GM19240 (cell line): ENCODE measurements around the gene PALLD.
"Not testable (repeated sequence)": the region's sequence is repeated elsewhere in the genome, so short reads cannot be mapped to it uniquely, and the experiment has no call there.

ENCODE experiments used
- DNase-seq: peaks from one replicate; pipeline ENCODE4 v3.0.0; 2011; ENCODE audit warnings: low spot score; ENCODE audit not compliant: insufficient read length

PALLD gene

GRCh38 chr4:168496834-168497233, at the start of gene PALLD:
Gene PALLD, plus strand, starts transcription at chr4:168497052.
- no peak for DNase-seq

- not testable (repeated sequence) for DNase-seq
Measured at GRCh38 chr4:168449063-168449462, 47.8 kb upstream of the PALLD start.

GRCh38 chr4:168449719-168450452, 47.0 kb upstream of the PALLD start:
- no peak for DNase-seq

GRCh38 chr4:168451331-168451730, 45.5 kb upstream of the PALLD start:
- no peak for DNase-seq

DNA sequence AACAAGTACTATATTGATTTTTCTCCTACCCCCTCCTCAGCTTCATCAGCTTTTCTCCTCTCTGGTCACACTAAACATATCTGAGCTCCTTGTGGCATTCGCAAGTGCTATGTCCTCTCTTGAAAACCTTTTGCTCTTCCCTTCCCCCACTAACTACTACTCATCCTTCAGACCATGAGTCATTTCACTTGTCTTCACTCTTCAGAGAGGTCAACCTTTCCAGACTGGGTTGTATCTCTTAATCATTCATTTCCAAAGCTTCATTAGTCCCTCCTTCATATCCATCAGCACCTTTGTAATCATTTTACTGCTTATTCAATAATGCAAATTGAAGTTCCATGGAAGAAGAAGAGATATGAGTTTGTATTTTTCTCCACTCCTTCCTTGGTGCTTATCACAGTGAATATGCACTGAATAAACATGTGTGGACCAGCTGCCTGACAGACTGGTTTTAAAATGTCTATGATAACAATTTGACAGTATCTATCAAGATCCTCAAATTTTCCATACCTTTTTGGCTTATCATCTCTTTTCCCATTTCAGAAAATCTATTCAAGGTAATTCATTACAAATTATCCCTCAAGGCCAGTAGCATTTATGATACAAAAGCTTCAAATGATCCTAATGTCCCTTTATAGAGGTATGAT, 45.0 kb upstream of the PALLD start:
- DNase-seq = no peak

DNA sequence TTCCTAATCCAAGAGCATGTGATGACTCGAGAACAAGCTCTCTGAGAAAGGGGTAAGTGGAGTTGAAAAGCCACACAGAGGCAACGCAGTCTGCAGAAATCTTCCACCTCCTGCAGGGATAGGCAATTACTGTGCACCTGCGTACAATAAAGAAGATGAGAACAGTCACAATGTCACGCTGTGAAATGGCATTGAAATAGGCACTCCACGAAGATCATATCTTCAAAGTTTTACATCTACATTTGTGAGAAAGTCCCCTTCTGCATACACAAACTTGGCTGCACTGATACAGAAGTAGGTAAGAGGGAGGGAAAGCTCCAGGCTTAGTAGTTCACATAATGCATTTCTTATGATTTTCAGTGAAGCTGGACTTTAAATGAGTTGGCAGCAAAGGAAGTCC, 43.7 kb upstream of the PALLD start:
- DNase-seq = no peak

DNA sequence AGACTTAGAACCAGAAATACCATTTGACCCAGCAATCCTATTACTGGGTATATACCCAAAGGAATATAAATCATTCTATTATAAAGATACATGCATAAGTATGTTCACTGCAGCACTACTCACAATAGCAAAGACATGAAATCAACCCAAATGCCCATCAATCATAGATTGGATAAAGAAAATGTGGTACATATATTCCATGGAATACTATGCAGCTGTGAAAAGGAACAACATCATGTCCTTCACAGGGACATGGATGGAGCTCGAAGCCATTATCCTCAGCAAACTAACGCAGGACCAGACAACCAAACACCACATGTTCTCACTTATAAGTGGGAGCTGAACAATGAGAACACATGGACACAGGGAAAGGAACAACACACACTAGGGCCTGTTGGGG, 38.6 kb upstream of the PALLD start:
- DNase-seq = not testable (repeated sequence)

GRCh38 chr4:168461821-168462220, 35.0 kb upstream of the PALLD start:
- DNase-seq = no peak

GRCh38 chr4:168472920-168473319, 23.9 kb upstream of the PALLD start:
- DNase-seq = no peak

- no peak for DNase-seq
Measured at GRCh38 chr4:168474660-168475320, 22.1 kb upstream of the PALLD start.

GRCh38 chr4:168475745-168476144, 21.1 kb upstream of the PALLD start:
- DNase-seq = no peak

DNA sequence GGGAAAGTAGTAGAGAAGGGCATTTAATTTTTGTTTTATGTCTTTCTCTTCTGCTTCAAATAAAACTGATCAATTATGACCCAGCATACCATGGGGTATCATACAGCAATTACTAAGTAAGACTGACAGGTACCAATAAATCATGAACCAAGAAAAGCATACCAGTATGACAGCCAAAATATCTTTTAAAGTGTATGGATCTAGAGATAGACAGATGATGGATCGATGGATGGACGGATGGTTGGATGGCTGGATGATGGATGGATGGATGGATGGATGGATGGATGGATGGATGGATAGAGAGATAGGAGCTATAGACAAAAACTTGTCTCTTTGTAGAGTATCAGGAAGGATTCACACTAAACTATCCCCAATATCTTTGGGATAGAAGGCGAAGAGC, 18.0 kb upstream of the PALLD start:
- no peak for DNase-seq

GRCh38 chr4:168480931-168481611, 15.8 kb upstream of the PALLD start:
- no peak for DNase-seq

DNA sequence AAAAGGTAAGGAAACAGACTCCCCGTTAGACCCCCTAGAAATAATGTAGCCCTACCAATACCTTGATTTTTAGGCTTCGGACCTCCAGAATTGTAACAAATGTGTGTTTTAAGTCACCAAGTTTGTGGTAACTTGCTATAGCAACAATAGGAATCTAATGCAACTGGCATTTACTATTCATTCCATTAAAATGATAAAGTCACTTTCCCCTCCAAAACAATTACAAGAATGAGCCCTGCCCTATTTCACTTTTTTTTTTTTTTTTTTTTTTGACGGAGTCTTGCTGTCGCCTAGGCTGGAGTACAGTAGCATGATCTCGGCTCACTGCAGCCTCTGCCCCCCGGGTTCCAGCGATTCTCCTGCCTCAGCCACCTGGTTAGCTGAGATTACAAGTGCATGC, 13.0 kb upstream of the PALLD start:
- no peak for DNase-seq

DNA sequence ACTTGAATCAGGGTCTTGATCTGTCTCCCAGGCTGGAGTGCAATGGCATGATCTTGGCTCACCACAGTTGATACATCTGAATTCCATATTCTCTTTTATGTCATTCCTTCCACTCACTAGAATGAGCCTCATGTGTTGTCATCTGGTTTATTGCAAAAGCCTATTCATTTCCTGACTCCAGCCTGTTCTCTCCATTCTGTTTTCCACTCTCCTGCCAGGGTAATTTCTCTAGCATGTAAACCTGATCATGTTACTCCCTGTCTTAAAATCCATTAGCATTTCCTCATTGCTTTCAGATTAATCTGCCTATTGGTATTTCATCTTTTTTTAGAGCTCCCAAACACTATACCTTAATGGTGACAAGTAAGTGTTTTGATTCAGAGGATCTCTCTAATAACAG, 12.2 kb upstream of the PALLD start:
- no peak for DNase-seq

GRCh38 chr4:168485156-168485910, 11.5 kb upstream of the PALLD start:
- DNase-seq = no peak

DNA sequence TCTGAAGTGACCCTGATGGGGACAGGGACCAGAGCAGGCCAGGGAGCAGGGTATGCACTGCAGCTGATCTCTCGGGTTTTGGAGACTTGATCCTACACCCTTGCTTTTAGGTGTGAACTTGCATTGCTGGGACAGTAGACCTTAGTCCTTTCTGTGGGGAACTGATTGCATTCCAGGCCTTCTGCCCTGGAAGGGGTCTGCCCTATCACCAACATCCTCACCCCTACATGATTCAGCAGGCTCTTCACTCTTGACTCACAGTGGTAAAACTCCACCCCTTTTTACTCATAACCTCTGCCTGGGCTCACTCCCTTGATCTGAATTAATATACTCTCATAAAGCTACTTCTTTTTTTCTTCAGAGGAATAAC, 10.0 kb upstream of the PALLD start:
- DNase-seq = no peak

DNA sequence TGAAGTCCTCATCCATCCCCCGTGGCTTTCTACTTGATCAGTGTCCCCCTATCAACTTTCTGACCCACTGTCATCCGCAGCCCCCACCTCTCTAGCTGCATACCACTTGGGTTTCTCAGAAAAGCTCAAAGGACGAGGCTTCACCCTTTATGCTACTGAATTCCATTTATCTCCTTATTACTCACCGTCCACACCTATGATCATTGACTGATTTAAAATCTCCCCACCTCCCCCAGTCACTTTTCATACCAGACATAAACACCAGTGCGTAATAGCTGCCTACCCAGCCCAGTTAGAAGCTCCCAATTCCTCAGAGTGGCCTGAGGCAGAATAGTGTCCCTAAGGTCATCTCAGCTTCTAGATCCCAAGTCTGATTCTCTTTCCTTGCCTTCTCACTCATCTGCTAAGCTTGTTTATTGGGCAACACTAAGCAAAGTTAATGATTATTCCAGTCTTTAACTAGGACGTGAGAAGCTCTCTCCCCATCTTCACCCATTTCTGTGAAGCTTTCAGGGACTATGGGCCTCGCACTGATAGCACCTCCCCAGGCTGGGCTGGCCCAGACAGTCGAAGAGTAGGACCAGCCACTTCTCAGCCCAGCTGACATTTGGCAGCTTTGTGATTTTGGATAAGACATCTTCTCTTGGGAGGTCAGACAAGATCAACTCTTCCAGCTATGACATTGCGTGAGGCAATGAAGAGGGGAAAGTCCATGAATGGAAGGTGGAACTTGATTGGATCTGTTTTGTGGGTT, 9.4 kb upstream of the PALLD start:
- DNase-seq = no peak

DNA sequence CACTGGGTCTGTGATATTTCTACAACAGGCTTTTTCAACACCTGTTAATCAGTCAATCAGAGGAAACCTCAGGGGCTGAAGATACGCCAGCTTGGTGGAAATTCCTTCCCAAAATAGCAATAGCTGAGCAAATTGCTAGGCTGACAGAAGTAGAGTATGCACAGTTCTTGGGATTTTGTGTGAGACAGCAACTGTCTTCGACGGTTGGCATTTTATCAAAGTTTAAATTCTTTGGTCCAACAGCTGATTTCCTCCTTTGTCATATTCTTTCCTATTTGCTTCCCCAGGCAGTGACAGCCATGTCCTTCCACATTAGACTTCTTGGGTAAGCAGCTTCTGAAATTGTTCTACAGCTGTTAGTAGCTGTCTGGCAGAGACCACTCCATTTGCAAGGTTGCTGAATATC, 8.0 kb upstream of the PALLD start:
- DNase-seq = no peak

DNA sequence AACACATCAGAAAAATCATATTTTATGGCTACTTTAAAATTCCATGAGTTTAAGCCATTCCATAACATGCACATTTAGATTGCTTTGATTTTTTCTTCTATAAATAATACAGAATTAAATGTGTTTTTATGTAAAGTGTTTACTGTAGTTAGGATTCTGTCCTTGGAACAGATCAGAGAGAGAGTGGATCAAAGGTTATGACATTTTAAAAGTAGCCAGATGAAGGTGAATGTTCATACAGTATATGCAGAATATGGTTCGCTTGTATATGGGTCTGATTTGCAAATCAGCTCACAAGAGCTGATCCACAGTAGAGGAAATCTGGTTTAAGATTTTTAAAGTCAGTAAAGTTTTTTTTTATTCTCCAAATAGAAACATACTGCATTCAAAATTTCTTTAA, 7.2 kb upstream of the PALLD start:
- no peak for DNase-seq

DNA sequence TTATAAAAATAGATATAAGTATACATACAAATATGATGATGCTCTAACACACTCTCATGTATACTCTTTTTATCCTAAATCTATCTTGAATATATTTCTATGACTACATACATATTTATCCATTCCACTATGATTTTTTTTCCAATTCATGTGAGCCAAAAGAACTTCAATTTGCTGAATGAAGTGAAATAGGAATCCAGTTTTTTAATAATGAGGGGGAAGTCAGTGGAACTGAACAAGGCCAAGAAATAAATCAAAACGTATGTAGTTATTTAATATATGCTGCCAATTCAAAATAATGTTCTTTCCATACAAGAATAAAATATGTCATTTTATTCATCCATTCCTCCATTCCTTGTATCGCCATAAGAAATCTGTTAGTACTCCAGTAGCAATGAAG, 6.1 kb upstream of the PALLD start:
- DNase-seq = no peak
